Ishikawa (cell line): ENCODE measurements around the gene EFNA5.

ENCODE experiments used
- RAD21 ChIP-seq: IDR thresholded peaks from 2 replicates; pipeline ENCODE4 v1.6.1; 2012; ENCODE audit warnings: low read depth
- TF ChIP-seq, protein P1 (sequence below): IDR thresholded peaks from 2 replicates; pipeline ENCODE4 v1.6.1; 2012; ENCODE audit warnings: low read depth, mild to moderate bottlenecking
- TF ChIP-seq, protein P2 (sequence below): IDR thresholded peaks from 2 replicates; pipeline ENCODE4 v1.6.1; 2012

DNA sequence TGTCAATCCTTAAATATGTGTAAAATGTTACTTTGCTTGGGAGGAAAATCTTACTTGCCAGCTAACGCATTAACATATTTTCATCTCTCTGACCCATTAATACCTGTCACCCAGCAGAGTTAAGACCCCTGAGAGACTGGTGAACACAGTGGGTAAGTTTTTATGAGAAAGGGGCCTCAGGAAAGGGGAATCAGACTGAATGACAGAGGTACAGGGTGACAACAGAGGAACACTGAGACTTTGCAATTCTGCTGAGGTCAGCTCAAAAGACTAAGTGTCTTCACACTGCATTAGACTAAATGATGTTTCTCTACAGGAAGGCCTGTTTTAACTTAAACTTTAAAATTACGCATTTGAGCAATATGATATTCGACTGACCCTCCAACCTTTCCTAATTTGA is 223.8 kb downstream of the EFNA5 start:
- TF ChIP-seq, protein P1, sequence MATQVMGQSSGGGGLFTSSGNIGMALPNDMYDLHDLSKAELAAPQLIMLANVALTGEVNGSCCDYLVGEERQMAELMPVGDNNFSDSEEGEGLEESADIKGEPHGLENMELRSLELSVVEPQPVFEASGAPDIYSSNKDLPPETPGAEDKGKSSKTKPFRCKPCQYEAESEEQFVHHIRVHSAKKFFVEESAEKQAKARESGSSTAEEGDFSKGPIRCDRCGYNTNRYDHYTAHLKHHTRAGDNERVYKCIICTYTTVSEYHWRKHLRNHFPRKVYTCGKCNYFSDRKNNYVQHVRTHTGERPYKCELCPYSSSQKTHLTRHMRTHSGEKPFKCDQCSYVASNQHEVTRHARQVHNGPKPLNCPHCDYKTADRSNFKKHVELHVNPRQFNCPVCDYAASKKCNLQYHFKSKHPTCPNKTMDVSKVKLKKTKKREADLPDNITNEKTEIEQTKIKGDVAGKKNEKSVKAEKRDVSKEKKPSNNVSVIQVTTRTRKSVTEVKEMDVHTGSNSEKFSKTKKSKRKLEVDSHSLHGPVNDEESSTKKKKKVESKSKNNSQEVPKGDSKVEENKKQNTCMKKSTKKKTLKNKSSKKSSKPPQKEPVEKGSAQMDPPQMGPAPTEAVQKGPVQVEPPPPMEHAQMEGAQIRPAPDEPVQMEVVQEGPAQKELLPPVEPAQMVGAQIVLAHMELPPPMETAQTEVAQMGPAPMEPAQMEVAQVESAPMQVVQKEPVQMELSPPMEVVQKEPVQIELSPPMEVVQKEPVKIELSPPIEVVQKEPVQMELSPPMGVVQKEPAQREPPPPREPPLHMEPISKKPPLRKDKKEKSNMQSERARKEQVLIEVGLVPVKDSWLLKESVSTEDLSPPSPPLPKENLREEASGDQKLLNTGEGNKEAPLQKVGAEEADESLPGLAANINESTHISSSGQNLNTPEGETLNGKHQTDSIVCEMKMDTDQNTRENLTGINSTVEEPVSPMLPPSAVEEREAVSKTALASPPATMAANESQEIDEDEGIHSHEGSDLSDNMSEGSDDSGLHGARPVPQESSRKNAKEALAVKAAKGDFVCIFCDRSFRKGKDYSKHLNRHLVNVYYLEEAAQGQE = no peak
- TF ChIP-seq, protein P2, sequence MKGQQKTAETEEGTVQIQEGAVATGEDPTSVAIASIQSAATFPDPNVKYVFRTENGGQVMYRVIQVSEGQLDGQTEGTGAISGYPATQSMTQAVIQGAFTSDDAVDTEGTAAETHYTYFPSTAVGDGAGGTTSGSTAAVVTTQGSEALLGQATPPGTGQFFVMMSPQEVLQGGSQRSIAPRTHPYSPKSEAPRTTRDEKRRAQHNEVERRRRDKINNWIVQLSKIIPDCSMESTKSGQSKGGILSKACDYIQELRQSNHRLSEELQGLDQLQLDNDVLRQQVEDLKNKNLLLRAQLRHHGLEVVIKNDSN = no peak
- TF ChIP-seq RAD21 = no peak
